Retinal pigment epithelial cell (primary cell): ENCODE data around the gene SPSB3.
A peak's percentile ranks its signal among the peaks of the same experiment; 100 is the strongest.

Experiments used
- DNase-seq: peaks from one replicate; pipeline ENCODE4 v3.0.0-alpha.2; 2010; ENCODE audit warnings: low read depth
- H3K4me3 ChIP-seq: 2 replicates; pipeline ENCODE4 v1.5.1; 2011; ENCODE audit warnings: mild to moderate bottlenecking, low read length, control low read depth, moderate library complexity
- TF ChIP-seq, protein P1 (sequence below): conservative IDR thresholded peaks from 2 replicates; pipeline ENCODE4 v1.5.1; 2011; ENCODE audit warnings: low read depth, low read length, control low read depth, inconsistent platforms

SPSB3 gene

DNA sequence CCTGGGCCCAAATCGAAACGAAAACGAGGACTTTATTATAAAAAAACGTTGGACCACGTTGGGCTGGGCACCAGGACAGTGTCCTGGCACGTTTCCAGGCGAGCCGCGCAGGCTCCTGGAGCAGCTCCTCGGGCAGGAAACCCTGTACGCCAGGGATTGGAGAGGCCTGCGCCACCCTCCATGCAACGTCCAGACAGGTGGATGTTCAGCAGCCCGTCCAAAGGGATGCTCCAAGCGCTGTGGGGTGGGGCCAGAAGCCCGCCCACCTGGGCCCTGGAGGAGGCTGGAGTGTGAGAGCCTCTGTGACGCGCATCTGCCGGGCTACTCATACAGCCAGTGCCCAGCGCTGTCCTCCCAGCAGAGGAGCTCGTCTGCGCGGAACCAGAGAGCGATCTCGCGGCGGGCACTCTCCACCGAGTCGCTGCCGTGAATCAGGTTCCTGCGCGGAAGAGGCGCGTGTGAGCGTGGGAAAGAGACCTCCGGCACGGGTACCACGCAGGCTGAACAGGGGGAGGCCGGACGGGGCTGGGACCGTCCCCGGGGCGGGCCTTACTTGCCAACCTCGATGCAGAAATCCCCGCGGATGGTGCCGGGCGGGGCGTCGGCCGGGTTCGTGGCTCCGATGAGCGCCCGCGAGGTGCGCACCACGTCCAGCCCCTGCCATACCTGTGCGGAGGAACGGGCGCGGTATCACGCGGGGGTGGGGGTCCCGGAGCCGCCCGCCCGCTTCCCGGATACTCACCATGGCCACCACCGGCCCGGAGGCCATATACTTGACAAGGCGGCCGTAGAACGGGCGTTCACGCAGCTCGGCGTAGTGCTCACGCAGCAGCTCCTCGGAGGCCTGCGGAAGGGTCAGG lies 11.8 kb downstream of the SPSB3 start:
- no peak for DNase-seq
- H3K4me3 ChIP-seq, result peak overlapping the region; percentile 67
- TF ChIP-seq, protein P1, sequence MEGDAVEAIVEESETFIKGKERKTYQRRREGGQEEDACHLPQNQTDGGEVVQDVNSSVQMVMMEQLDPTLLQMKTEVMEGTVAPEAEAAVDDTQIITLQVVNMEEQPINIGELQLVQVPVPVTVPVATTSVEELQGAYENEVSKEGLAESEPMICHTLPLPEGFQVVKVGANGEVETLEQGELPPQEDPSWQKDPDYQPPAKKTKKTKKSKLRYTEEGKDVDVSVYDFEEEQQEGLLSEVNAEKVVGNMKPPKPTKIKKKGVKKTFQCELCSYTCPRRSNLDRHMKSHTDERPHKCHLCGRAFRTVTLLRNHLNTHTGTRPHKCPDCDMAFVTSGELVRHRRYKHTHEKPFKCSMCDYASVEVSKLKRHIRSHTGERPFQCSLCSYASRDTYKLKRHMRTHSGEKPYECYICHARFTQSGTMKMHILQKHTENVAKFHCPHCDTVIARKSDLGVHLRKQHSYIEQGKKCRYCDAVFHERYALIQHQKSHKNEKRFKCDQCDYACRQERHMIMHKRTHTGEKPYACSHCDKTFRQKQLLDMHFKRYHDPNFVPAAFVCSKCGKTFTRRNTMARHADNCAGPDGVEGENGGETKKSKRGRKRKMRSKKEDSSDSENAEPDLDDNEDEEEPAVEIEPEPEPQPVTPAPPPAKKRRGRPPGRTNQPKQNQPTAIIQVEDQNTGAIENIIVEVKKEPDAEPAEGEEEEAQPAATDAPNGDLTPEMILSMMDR, result no peak

DNA sequence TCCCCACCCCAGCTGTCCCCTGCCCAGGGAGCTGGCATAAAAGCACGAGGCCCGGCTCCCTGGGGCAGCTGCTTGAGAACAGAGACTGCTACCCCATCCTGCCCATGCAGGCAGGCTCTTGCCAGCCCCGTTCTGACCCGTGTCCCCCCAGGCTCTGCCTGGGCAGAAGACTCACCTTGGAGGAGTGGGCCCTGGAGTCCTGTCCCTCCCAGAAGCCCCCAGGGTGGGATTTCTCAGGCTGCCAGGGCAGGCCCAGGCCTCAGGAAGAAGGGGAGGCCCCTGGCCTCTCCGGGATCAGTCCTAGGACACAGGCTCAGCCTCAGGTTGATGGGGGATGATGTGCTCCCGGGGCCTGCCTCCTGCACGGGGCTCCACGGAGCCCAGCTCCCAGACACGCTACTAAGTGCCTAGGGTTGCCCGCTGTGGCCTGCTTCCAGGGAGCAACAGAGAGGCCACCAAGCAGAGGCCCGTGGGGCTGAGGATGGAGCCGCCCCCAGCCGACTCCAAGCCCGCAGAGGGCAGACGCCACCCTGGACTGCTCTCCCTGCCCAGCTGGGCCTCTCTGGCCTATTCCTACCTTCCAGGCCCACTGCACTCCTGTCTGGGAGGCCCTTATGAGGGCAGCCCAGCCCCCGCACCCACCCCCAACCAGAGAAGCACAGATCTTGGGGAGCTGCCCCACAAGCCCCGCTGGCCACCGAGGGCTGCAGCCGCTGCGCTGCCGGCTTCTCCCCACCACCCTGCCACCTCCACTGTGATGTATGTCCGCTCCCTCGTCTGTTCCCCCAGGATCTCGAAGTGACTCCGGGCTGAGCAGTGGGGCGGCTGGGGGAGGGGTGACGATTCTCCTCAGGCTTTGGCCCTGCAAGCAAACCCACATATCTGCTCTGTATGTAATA lies 12.7 kb downstream of the SPSB3 start:
- TF ChIP-seq, protein P1, result no peak
- H3K4me3 ChIP-seq, result no peak overlapping the region

DNA sequence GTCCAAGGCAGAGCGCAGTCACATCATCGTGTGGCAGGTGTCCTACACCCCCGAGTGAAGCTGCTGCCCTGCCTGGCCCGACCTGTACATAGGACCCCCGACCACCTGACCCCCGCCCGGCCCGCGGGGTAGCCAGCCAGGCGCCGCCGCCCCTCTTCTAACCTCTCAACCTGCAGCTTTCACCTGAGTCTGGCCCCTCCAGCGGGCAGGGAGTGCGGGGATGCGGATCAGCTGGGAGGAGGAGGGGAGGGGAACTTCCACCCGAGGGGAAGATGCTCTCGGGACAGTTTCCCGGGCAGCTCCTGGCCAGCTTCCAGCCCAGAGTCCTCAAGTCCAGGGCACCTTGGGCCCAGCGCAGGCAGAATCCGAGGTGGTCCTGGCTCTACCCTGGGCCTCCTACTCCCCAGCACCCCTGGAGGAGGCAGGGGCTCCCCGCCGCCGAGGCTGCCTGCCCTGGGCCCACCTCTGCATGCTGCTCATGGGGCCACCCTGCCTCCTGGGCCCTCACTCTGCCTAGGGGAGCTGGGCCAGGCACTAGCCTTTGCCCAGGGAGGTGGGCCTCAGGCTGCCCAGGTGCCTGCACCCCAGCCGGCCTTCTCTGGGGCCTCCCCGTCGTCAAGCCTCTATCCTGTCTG lies 13.5 kb downstream of the SPSB3 start:
- no peak for DNase-seq
- H3K4me3 ChIP-seq, result no peak overlapping the region
- TF ChIP-seq, protein P1, result no peak

More for the DNA sequence above, 12.7 kb downstream of the SPSB3 start:
- no peak for DNase-seq

DNA sequence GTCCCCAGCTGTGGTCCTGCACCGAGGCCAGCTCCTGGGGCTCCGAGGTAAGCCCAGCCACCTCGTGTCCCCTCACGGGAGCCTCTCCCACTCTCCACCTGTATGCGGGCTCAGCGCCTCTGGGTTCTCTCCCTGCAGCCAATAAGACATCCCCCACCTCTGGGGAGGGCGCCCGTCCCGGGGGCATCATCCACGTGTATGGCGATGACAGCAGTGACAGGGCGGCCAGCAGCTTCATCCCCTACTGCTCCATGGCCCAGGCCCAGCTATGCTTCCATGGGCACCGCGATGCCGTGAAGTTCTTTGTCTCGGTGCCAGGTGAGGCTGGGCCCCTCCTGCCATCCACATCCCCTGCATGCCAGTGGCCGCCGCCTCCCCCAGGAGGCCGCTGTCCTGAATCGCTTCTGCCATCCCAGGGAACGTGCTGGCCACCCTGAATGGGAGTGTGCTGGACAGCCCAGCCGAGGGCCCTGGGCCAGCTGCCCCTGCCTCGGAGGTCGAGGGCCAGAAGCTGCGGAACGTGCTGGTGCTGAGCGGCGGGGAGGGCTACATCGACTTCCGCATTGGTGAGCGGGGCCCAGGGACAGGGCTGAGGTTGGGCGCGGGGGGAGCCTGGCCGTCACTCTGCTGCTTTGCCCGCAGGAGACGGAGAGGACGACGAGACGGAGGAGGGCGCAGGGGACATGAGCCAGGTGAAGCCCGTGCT lies 14.2 kb downstream of the SPSB3 start:
- TF ChIP-seq, protein P1, result no peak
- no peak overlapping the region for H3K4me3 ChIP-seq
- no peak for DNase-seq

DNA sequence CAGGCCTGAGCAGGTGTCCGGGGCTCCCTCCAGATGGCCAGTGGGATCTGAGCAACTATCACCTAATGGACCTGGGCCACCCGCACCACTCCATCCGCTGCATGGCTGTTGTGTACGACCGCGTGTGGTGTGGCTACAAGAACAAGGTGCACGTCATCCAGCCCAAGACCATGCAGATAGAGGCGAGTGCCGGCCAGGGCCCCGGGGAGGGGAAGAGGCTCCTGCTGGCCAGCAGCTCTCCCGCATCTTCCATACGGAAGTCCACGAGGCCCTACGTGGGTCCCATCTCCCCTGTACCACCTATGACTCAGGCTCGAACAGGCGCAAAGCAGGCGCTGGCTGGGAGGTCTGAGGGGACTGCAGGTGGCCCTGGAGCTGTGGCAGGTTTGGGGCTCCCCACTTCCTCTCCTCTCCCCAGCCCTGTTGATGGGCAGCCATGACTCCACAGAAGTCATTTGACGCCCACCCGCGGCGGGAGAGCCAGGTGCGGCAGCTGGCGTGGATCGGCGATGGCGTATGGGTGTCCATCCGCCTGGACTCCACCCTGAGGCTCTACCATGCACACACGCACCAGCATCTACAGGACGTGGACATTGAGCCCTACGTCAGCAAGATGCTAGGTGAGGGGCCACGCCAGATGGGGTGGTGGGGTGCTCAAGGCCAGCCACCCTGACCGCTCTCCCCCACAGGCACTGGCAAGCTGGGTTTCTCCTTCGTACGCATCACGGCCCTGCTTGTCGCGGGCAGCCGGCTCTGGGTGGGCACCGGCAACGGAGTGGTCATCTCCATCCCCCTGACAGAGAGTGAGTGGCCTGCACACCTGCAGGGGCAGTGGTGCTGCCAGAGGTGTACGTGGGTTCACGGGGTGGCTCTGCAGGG lies 15.0 kb downstream of the SPSB3 start:
- no peak for DNase-seq
- TF ChIP-seq, protein P1, result no peak
- H3K4me3 ChIP-seq, result no peak overlapping the region

DNA sequence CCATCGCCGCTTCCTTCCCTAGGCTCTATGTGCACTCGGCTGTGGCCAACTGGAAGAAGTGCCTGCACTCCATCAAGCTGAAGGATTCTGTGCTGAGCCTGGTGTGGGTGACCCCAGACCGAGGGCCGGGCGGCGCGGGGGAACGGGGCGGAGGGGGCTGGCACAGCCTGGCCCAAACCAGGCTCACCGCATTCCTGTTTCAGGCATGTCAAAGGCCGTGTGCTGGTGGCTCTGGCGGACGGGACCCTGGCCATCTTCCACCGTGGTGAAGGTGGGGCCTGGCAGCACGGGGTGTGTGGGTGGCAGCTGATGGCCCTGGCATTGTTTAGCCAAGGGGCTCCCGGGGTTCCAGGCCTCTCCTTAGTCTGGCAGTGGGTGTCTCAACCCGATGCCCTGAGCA lies 15.7 kb downstream of the SPSB3 start:
- no peak overlapping the region for H3K4me3 ChIP-seq

More for the DNA sequence above, 15.7 kb downstream of the SPSB3 start:
- TF ChIP-seq, protein P1, result no peak
- DNase-seq, result no peak
